Globus pallidus (tissue), 1 donor: ENCODE results near the gene KRT12.

ENCODE experiments used
- DNase-seq: peaks from one replicate; pipeline ENCODE4 v3.0.0-alpha.2; 2015; ENCODE audit warnings: low spot score

The KRT12 gene

DNA sequence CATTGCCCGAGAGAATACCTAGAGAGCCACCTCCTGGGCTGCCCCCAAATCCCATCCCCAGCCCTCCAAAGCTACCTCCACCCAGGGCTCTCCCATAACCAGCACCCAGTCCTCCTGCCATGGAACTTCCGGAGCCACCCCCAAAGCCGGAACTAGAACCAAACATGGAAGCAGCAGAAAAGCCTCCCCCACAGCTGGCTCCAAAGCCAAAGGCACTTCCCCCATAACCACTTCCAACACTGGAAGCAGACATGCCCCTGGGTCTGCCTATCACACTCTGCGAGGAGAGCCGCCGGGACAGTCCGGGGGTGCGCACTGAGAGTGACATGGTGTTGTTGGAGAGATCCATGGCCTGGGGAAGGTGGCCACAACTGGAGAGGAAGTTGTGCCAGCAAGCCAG lies at the start of gene KRT12:
Gene KRT12 (minus strand): TSS at position 386 of the 400 bp plus-strand sequence. CDS start 37 bp downstream, at position 349.
- no peak for DNase-seq

GRCh38 chr17:40916366-40916765 lies 49.3 kb upstream of the KRT12 start:
- DNase-seq = no peak

- DNase-seq = peak; percentile 5
These were observed 48.8 kb upstream of the KRT12 start for GRCh38 chr17:40915721-40916256.

- DNase-seq = no peak
These were observed 48.2 kb upstream of the KRT12 start for GRCh38 chr17:40915199-40915661.

GRCh38 chr17:40914075-40914855 lies 47.2 kb upstream of the KRT12 start:
- no peak for DNase-seq

- DNase-seq = no peak
These were observed 45.6 kb upstream of the KRT12 start for GRCh38 chr17:40912486-40913210.

DNA sequence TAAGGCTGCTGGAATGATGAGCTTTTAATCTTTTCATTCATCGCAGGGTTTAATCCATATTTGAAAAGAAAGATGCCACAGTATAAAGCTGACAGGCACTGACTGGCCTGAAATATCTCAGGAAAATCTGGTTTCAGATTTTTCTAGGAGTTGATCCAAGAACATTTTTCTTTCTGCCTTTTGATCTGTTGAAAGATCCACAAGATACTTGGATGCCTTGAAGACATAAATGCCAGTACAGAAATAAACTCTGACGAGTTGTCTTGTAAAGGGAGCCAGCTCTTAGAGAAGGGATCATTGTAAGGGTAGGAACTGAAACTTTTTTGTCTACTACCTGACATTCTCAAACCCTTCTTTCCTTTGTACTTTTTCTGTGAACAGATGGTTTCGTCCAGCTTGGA lies 43.4 kb upstream of the KRT12 start:
- no peak for DNase-seq

DNA sequence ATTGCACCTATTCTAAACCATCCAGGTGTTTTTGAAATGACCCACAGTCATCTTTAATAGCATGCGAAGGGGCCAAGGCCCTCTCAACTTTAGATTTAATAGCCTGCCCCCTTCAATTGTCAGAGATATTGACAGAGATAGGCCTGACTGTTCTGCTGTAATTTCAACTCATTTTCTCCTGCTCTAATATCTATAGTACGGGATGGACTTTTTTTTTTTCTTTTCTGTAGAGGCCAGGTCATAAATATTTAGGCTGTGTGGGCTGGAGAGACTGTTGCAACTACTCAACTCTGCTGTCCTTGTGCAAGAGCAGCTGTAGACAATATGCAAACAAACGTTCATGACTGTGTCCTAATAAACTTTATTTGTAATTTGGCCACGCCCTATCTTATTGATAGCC lies 42.7 kb upstream of the KRT12 start:
- DNase-seq = no peak

DNA sequence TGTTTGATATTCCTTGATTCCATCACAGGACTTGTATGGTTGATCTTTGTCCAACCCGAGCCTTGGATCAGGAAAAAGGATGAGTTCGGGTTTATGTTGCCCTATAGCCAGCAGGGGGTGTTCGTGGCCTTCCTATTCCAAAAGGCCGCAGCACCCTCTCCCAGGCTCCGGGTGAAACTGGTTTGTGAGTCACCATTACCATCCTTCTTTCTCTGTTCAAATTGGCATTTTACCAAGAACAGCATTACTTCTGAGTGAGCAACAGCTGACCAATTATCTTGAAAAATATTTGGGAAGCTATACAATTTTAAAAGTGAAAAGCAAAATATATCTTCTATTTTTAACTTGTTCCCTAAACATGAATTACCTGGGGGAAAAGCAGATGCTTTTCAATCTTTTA lies 42.3 kb upstream of the KRT12 start:
- peak; percentile 65 for DNase-seq

DNA sequence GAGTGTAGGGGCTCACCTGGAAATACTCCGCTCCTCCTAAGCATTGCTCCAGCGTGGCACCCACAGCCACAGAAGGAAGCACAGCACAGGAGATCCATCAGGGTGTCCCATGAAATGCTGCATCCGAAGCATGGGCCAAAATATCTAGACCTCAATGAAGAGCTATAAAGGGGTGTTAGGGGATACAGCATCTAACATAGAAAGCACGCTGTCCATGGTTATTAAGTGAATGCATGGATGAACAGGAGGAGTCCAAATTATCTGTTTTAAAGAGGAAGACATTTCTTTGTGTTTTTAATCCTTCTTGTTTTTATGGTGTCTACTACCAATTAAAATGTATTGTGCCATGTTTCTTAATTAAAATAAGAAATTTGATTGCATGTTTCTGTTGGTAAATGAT lies 39.6 kb upstream of the KRT12 start:
- DNase-seq = no peak

GRCh38 chr17:40905370-40905769 lies 38.3 kb upstream of the KRT12 start:
- DNase-seq = no peak

GRCh38 chr17:40903129-40903847 lies 36.3 kb upstream of the KRT12 start:
- no peak for DNase-seq

DNA sequence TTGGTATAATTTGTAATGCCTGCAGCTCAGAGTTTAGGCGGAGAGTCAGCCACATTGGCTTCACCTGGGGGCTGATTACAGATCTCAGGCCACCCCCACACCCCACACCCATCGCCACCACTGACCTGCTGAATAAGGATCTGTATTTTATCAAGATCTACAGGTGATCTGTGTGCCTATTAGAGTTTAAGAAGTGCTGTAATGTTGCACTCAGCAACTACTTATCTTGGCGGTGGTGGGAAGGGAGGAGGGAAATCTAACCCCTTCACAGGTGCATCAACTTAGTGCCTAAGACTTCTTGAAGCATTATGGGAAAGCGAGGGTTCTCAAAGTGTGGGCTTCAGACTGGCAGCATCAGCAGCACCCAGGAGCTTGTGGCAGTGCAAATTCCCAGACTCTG lies 35.5 kb upstream of the KRT12 start:
- DNase-seq = no peak

DNA sequence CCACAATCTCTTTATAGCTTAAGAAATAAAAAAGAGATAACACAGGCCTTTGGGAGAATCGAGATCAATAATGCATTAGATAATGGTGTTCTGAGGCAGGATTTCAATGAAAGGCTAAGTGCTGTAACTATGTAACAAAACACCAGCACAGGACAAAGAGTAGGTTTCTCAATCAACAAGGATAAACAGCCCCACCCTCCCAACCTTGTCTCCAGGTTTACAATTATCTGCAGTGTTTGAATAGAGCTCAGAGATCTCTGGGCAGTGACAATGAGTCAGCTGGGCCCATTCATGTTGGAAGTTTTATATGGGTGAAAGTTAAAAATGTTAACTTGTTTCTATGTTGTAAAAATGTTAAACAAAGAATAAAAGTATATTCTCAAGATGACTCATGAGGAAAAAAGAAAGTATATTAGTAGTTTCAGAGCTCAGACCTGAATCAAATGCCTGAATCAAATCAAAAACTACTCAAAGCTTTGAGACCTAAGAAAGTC lies 35.0 kb upstream of the KRT12 start:
- no peak for DNase-seq

DNA sequence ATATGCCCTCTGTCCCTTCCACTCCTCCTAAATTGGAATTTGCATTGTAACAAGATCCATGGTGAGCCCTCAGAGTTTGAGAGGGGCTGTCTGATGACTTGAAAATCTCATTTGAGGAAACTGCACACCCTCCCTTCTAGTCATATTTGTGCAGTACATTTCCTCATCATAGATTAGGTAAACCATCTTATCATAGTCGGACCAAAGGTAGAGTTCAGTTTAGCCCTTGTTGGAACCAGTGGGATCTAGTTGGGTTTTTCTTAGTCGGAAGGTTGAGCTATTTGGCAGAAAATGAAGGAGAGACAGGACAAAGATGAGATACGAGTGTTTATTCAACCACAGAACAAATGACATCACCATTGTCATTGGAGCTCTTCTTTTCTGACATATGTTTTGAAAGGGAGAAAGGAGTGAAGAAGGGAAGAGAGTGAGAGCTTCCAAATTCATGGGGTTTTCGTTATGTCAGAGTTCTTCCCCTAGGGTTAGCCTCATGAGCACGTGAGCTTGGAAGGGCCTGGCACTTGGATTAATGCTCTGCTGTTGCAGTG lies 33.9 kb upstream of the KRT12 start:
- no peak for DNase-seq

- DNase-seq = no peak
These were observed 30.0 kb upstream of the KRT12 start for GRCh38 chr17:40896916-40897455.

- no peak for DNase-seq
These were observed 28.2 kb upstream of the KRT12 start for GRCh38 chr17:40895106-40895730.

DNA sequence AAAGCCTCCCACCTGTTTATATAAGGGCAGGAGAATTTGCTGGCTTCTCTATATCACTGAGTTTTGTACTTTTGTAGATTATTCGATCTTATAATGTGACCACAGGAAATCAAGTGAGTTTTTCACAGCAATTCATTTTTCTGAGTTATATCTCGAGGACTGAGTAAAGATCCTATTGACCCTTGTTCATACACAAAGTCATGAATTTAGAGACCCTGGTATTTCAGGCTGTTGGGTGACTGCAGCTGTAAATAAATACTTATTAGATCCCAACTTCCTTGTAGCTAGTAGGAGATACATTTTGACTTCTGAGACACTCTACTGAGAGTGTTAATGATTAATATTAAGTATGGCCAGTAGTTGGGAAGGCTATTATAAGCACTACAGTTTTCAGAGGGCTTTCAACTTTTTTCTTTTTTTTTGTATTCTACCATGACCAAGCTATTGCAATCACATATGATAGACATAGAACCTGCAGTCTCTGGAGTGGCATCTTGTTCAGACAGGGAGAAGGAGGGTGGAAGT lies 21.2 kb upstream of the KRT12 start:
- no peak for DNase-seq

GRCh38 chr17:40886090-40886489 lies 19.1 kb upstream of the KRT12 start:
- no peak for DNase-seq

DNA sequence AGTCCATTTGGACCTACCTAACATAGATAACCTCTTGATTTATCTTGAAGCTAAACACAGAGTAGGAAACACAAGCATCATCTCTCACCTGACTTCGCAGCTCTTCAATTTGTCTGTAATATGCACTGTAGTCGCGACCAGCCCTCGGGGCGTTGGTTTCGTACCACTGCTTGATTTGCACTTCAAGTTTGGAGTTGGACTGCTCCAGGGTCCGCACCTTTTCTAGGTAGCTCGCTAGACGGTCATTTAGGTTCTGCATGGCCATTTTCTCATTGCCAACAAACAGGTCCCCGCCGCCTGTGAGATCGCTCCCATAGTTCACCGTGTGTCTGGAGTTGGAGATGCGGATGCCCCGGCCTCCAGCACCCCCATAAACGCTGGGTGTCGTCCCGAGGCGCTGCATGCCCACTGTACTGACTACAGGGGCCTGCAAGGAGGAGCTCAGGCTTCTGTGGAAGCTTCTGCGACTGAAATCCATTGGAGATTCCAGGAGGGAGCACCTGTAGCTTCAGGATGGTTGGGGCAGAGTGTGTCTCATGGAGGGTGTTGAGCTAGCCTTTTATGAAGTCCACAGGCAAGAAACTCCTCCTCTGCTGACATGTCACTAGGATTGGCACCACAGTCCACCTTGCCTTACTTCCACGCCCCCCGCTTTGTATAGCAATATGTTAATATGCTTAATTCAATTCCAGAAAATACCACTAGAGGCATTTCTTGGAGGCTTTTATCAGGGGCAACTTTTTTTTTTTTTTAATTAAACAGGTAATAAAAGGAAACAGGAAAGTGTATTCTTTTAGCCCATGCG lies 17.9 kb upstream of the KRT12 start, which contains the start of gene KRT20:
Gene KRT20 (minus strand): TSS at position 535 of the 805 bp plus-strand sequence. CDS start 57 bp downstream, at position 478.
- DNase-seq = no peak
